ENCODE measurements around the gene FOXO6. TPM values are rescaled to one million over a fixed set of nuclear protein-coding genes. Genes with fewer than 3 reads are reported as not detected.
"Not testable (repeated sequence)": the region's sequence is repeated elsewhere in the genome, so short reads cannot be mapped to it uniquely, and the experiment has no call there.

The FOXO6 gene
- total and polyA plus RNA-seq, 2 donors from 2014 or later = 0.47 to 1.0 TPM

GRCh38 chr1:41330588-41331545, 30.4 kb upstream of the FOXO6 start:
- Histone ChIP-seq H3K27me3 (ENCODE audit: control insufficient read depth, insufficient read depth, low read length) (no peaks in the 10 kb centered on the region), H3K36me3 (ENCODE audit: control insufficient read depth in 2 of 3, insufficient read depth in 3 of 3, low read length in 3 of 3) (no peaks in the 10 kb centered on the region), H3K27ac (ENCODE audit: low read depth in 2 of 2, low read length in 2 of 2) (no peak overlapping the region), H3K4me3 (ENCODE audit: low read length in 3 of 3) (no peak overlapping the region), H3K9me3 (ENCODE audit: control insufficient read depth in 2 of 3, insufficient read depth in 1 of 3, low read length in 3 of 3) (no peaks in the 10 kb centered on the region), H3K4me1 (ENCODE audit: control insufficient read depth in 2 of 3, insufficient read depth in 2 of 3, low read depth in 1 of 3, low read length in 3 of 3) (peaks cover 0 to 3% (median 0%) of the 10 kb centered on the region in 3 donors), H3K9ac (ENCODE audit: low read length in 3 of 3) (no peak overlapping the region)
- intact Hi-C loops (cut with DNase I) = no loop called here
- FAIRE-seq = no peak
- peak in 3 of 5 donors; percentile 31 to 44 (median 32) for DNase-seq
- no peak for TF ChIP-seq CTCF (IDR thresholded peaks at IDR 0.05; ENCODE audit: borderline replicate concordance, extremely low read depth, insufficient read depth)

- H3K27me3 ChIP-seq (ENCODE audit: control insufficient read depth, insufficient read depth, low read length) = no peaks in the 10 kb centered on the region
- no peak for TF ChIP-seq CTCF (IDR thresholded peaks at IDR 0.05; ENCODE audit: borderline replicate concordance, extremely low read depth, insufficient read depth)
- H3K27ac ChIP-seq (ENCODE audit: low read depth in 2 of 2, low read length in 2 of 2) = no peak overlapping the region
- H3K9ac ChIP-seq (ENCODE audit: low read length in 3 of 3) = no peak overlapping the region
- FAIRE-seq (no peak), DNase-seq (no peak)
- no peak overlapping the region for H3K4me3 ChIP-seq (ENCODE audit: low read length in 3 of 3)
- H3K9me3 ChIP-seq (ENCODE audit: control insufficient read depth in 2 of 3, insufficient read depth in 1 of 3, low read length in 3 of 3) = no peaks in the 10 kb centered on the region
- intact Hi-C loops (cut with DNase I) = no loop called here
- H3K4me1 ChIP-seq (ENCODE audit: control insufficient read depth in 2 of 3, insufficient read depth in 2 of 3, low read depth in 1 of 3, low read length in 3 of 3) = peaks cover 0 to 3% (median 0%) of the 10 kb centered on the region in 3 donors
- H3K36me3 ChIP-seq (ENCODE audit: control insufficient read depth in 2 of 3, insufficient read depth in 3 of 3, low read length in 3 of 3) = no peaks in the 10 kb centered on the region
Measured at GRCh38 chr1:41331546-41331917, 29.7 kb upstream of the FOXO6 start.

GRCh38 chr1:41332161-41332560, 29.1 kb upstream of the FOXO6 start:
- H3K27me3 ChIP-seq (ENCODE audit: control insufficient read depth, insufficient read depth, low read length); intact Hi-C loops (cut with DNase I); H3K4me3 ChIP-seq (ENCODE audit: low read length in 3 of 3); H3K36me3 ChIP-seq (ENCODE audit: control insufficient read depth in 2 of 3, insufficient read depth in 3 of 3, low read length in 3 of 3); H3K27ac ChIP-seq (ENCODE audit: low read depth in 2 of 2, low read length in 2 of 2); H3K9ac ChIP-seq (ENCODE audit: low read length in 3 of 3); FAIRE-seq; H3K4me1 ChIP-seq (ENCODE audit: control insufficient read depth in 2 of 3, insufficient read depth in 2 of 3, low read depth in 1 of 3, low read length in 3 of 3); H3K9me3 ChIP-seq (ENCODE audit: control insufficient read depth in 2 of 3, insufficient read depth in 1 of 3, low read length in 3 of 3): not testable (repeated sequence)
- peak in 1 of 5 donors; percentile 2 for DNase-seq

- Histone ChIP-seq H3K9ac (ENCODE audit: low read length in 3 of 3) (no peak overlapping the region), H3K36me3 (ENCODE audit: control insufficient read depth in 2 of 3, insufficient read depth in 3 of 3, low read length in 3 of 3) (no peaks in the 10 kb centered on the region), H3K27me3 (ENCODE audit: control insufficient read depth, insufficient read depth, low read length) (no peaks in the 10 kb centered on the region), H3K4me1 (ENCODE audit: control insufficient read depth in 2 of 3, insufficient read depth in 2 of 3, low read depth in 1 of 3, low read length in 3 of 3) (peaks cover 0 to 3% (median 0%) of the 10 kb centered on the region in 3 donors), H3K27ac (ENCODE audit: low read depth in 2 of 2, low read length in 2 of 2) (no peak overlapping the region), H3K9me3 (ENCODE audit: control insufficient read depth in 2 of 3, insufficient read depth in 1 of 3, low read length in 3 of 3) (no peaks in the 10 kb centered on the region), H3K4me3 (ENCODE audit: low read length in 3 of 3) (no peak overlapping the region)
- TF ChIP-seq CTCF (IDR thresholded peaks at IDR 0.05; ENCODE audit: borderline replicate concordance, extremely low read depth, insufficient read depth) = no peak
- DNase-seq (peak in 1 of 5 donors; percentile 6), FAIRE-seq (no peak)
- intact Hi-C loops (cut with DNase I) = no loop called here
Measured at GRCh38 chr1:41333146-41333784, 28.0 kb upstream of the FOXO6 start.

Data from kidney (tissue), 14 donors.